Keratinocyte (primary cell): ENCODE measurements around the gene EHHADH.

Experiments
- EZH2 ChIP-seq: IDR thresholded peaks from one replicate; pipeline ENCODE4 v1.6.1; 2012; ENCODE audit warnings: inconsistent platforms, mild to moderate bottlenecking, low read length, moderate library complexity
- TF ChIP-seq, protein P1 (sequence below), 3 experiments: IDR thresholded peaks in 1 of 3; conservative IDR thresholded peaks in 1 of 3; optimal IDR thresholded peaks in 1 of 3; 2 replicates in 2 of 3; 3 replicates in 1 of 3; pipeline versions ENCODE3 to v1.5.1; 2011; ENCODE audit warnings: low read length in 3 of 3, mild to moderate bottlenecking in 3 of 3, moderate library complexity in 2 of 3, control low read depth in 1 of 3, inconsistent platforms in 1 of 3; ENCODE audit not compliant: insufficient read depth in 2 of 3; ENCODE audit errors: extremely low read depth in 1 of 3

GRCh38 chr3:185204894-185205293 lies 49.0 kb downstream of the EHHADH start:
- TF ChIP-seq, protein P1, sequence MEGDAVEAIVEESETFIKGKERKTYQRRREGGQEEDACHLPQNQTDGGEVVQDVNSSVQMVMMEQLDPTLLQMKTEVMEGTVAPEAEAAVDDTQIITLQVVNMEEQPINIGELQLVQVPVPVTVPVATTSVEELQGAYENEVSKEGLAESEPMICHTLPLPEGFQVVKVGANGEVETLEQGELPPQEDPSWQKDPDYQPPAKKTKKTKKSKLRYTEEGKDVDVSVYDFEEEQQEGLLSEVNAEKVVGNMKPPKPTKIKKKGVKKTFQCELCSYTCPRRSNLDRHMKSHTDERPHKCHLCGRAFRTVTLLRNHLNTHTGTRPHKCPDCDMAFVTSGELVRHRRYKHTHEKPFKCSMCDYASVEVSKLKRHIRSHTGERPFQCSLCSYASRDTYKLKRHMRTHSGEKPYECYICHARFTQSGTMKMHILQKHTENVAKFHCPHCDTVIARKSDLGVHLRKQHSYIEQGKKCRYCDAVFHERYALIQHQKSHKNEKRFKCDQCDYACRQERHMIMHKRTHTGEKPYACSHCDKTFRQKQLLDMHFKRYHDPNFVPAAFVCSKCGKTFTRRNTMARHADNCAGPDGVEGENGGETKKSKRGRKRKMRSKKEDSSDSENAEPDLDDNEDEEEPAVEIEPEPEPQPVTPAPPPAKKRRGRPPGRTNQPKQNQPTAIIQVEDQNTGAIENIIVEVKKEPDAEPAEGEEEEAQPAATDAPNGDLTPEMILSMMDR (optimal IDR thresholded peaks at IDR 0.05 in 1 of 3, IDR thresholded peaks at IDR 0.05 in 1 of 3, conservative IDR thresholded peaks at IDR 0.05 in 1 of 3; ENCODE audit: extremely low read depth in 1 of 3, insufficient read depth in 2 of 3, low read length in 3 of 3), result no peak
- TF ChIP-seq EZH2, result no peak
